Measurements from ENCODE around the gene SLC6A13.
A peak's percentile ranks its signal among the peaks of the same experiment; 100 is the strongest.

SLC6A13 gene

DNA sequence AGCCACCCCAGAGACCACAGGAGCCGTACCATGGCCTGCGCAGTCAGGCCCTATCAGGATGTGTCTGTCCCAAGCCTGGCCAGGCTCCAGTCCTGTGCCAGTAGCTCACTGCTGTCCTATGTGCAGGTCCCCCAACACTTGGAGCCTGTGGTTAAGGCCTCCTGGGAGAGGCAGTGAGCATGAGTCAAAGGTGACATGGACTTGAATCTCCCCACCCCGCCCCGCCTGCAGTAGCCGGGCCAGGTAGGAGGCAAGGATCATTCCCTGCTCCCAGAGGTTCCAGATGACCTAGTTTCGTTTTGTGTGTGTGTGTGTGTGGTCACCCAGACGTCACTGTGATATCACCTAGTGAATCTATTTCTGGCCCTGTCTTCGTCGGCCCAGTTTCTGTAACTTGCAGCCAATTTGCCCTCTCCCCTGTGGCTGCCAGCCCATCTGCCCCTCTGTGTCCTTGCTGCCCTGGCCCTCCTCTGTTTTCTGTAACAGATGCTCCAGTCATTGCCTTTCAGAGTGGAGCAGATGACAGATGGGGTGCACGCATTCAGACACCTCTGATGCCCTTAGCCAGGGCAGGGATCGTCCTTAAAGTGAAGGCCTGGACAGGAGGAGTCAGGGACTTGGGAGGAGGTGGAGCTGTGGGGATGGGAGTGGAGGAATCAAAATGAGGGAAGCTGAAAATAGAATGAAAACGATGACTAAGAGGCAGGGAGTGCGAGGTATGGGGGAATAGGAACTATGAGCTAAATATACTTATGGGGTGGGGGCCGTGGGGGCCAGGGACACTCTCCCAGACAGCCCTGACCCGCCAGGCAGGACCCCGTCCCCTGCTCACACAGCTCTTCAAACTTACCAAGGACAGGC lies 86.1 kb downstream of the SLC6A13 start:
- DNase-seq = no peak

DNA sequence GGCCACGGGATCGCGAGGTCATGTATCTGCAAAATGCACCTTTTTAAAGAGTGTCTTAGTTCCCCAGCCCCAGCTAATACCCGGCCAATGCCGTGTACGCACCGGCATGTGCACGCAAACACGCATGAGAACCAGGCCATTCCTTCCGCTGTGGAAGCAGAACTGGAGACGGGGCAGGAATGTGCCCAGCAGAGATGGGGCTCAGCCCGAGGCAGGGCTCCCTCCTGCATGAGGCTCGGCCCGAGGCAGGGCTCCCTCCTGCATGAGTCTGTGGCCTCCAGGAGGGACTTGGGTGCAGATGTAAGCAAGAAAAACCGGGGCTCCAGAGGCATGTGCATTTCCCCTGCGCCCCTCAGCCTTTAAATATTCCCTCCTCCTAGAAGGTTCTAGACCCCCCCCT lies 86.9 kb downstream of the SLC6A13 start:
- no peak for DNase-seq

DNA sequence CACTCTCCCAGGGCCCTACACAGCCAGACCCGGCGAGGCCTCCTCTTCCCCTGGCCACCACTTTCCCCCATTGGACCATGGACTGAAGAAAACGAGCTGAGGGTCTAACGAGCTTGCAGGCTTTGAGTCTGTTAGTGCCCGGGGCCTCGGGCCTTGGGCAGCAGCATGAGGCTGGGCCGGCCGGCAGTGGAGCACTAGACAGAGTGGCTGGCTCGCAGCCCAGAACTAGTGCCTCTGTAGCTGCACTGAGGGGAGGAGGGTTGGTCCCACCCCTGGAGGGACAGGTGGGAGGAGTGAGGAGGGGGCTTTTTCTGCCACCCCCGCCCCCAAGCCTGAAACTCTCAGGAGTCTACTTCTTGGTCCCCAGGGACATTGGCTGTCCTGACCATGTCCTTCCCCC lies 87.4 kb downstream of the SLC6A13 start:
- peak; percentile 7 for DNase-seq

DNA sequence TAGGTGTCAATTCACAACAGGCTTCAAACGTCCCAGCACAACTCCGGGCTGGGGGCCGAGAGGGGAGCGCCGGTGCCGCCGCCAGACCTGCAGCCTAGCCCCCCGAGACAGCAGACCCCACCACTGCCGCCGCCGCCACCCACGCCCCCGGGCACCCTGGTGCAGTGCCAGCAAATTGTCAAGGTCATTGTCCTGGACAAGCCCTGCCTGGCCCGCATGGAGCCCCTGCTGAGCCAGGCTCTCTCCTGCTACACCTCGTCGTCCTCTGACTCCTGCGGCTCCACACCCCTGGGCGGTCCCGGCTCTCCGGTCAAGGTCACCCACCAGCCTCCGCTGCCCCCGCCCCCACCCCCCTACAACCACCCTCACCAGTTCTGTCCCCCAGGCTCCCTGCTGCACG lies 88.0 kb downstream of the SLC6A13 start:
- DNase-seq = no peak

DNA sequence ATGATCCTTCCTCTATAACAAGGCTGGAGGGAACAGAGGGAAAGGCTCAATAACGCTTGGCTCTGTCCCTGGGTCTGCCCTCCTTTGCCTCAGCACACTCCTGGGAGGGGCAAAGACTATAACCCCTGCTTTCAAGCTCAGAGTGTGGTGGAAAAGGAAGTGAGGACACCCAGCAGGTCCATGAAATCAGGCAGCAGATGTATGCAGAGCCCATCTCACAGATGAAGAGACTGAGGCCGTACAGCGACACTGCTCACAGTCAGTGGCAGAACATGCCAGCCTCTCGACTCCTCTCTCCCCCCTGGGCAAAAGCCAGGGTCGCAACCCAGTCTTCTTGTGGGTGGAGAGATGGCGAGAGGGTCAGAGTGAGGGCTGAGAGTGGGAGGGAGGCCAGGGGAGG lies 88.5 kb downstream of the SLC6A13 start:
- no peak for DNase-seq

DNA sequence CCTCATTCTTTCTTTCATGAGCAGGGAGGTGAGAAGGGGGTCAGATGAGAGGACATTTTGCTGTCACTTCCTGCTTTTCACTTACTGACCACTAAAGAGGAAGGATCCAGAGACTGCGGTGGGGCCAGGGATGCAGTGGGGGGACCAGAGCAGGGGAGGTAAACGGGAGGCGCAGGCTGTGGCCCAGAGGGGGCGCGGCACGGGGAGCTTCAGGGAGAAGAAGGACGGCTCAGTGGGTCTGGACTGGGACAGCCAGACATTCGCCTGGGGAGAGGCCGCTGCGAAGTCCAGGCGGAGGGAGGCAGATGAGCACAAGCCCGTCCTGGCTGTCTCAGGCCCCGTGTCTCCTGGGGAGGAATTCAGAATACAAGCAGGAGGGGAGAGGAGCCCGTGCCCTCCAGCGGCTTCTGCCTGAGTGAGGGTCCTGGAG lies 89.9 kb downstream of the SLC6A13 start:
- DNase-seq = no peak

DNA sequence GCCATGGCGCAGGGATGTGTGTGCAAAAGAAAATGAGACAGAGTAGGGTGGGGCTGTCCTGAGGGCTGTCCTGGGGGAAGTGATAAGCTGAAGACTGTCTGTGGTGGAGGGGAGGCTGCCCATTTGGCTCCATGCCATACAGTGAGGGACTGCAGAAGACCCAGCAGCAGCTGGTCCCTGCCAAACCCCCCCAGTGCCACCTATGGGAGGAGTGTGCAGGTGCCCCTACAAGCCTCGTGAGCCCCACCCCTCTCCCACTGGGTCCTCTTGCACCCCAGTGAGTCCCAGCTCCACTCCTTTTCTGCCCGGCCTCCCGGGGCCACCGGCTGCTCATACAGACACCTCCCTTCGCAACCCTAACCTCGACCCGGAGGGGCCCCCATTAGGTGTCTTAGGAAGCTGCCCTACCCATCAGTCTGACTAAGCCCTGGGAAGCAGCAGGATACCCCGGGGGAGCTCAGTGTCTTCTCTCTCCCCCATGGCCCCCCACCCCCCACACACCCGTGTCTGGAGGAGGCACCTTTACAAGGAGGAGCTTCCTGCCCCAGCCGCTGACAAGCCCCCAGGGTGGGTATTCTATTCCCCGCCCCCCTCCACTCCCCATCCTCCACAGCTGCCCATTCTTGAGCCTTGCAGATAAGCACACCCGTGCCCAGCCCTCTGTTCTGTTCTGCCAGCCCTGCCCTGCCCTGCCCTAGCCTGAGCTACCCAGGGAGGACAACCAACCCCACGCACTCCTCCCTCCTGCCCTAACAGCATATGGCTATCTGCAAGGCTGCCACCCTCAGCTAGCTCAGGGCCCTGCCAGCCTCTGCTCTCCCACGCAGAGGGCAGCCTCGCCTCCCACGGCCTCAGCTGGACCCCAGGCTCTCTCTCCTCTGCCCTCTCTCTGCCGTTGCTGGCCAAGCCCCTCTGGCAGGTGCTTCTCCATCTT lies 90.6 kb downstream of the SLC6A13 start:
- no peak for DNase-seq

DNA sequence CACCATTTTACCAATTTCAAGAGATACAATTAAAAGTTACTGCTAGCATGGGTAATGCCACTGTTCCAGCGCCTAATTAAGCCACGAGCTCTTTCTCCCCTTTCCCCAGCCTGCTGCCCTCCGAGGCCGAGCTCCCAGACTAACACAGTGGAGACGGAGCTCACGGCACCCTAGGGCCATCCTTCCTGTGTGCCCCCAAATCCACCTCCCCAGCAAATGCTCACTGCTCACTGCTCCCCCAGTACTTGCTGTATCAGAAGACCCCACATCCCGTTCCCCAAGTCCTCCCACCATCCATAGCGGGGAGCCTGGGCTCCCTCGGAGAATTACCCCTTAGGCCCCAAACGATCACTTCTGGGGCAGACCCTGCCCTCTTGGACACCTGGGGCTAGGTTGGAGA lies 91.4 kb downstream of the SLC6A13 start:
- no peak for DNase-seq

Measured in midbrain (tissue), 1 donor.